Fibroblast of villous mesenchyme (primary cell): Measurements from ENCODE around the gene CPA4. TPM values are rescaled to one million over a fixed set of nuclear protein-coding genes. Genes with fewer than 3 reads are reported as not detected.

ENCODE experiments used
- DNase-seq: peaks from one replicate; pipeline ENCODE4 v3.0.0-alpha.2; 2010; ENCODE audit warnings: low read depth
- H3K4me3 ChIP-seq: 2 replicates; pipeline ENCODE4 v1.5.1; 2011; ENCODE audit warnings: low read depth, mild to moderate bottlenecking, low read length
- CTCF ChIP-seq: IDR thresholded peaks from 2 replicates; pipeline ENCODE4 v1.5.1; 2012; ENCODE audit warnings: low read depth, mild to moderate bottlenecking, low read length; ENCODE audit not compliant: insufficient read depth
- total RNA-seq: library from RNA; depleted of rRNA; stranded (reverse); fragments of >200 nt; gene quantifications from 2 replicates; pipeline ENCODE4 v1.2.3, GENCODE V29; 2012

The CPA4 gene
- total RNA-seq, 1 donor, result 90.2 TPM

GRCh38 chr7:130276796-130277762 lies 15.9 kb upstream of the CPA4 start:
- TF ChIP-seq CTCF, result no peak
- no peak overlapping the region for H3K4me3 ChIP-seq
- peak; percentile 85 for DNase-seq

- DNase-seq, result peak; percentile 90
- no peak overlapping the region for H3K4me3 ChIP-seq
- TF ChIP-seq CTCF, result peak; percentile 76
Observed at GRCh38 chr7:130277763-130278643, 15.0 kb upstream of the CPA4 start.

GRCh38 chr7:130278860-130279259 lies 14.1 kb upstream of the CPA4 start:
- no peak for TF ChIP-seq CTCF
- no peak overlapping the region for H3K4me3 ChIP-seq
- peak; percentile 86 for DNase-seq

GRCh38 chr7:130279286-130279685 lies 13.7 kb upstream of the CPA4 start:
- H3K4me3 ChIP-seq, result no peak overlapping the region
- no peak for DNase-seq
- no peak for TF ChIP-seq CTCF

- DNase-seq, result no peak
- no peak for TF ChIP-seq CTCF
- no peak overlapping the region for H3K4me3 ChIP-seq
Observed at GRCh38 chr7:130279906-130280305, 13.1 kb upstream of the CPA4 start.

GRCh38 chr7:130281260-130281659 lies 11.7 kb upstream of the CPA4 start:
- DNase-seq, result no peak
- H3K4me3 ChIP-seq, result no peak overlapping the region
- no peak for TF ChIP-seq CTCF
